ENCODE data around the gene PTGES3.
A peak's percentile ranks its signal among the peaks of the same experiment; 100 is the strongest.
"Not testable (repeated sequence)": the region's sequence is repeated elsewhere in the genome, so short reads cannot be mapped to it uniquely, and the experiment has no call there.

Gene PTGES3

DNA sequence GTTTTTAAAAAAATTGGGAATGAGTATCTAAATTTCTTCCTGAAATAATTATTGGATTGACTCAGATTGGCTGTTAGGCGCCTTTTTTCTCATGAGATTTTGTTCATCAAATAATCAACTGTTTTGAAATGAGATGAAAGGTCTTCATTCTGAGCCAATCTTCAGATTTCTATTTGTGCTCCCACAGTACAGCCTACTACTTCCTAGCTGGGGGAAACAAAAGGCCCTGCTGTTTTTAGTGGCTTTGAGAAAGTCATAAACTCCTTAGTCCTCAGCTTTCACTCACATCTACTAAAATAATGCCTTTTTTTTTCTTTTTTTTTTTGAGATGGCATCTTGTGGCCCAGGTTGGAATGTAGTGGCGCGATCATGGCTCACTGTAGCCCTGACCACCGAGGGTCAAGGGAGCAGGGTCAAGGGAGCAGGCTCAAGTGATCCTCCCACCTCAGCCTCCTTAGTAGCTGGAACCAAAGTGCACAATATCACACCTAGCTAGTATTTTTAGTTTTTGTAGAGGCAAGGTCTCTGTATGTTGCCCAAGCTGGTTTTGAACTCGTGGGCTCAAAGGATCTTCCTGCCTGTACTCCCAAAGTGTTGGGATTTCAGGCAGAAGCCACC, 21.8 kb upstream of the PTGES3 start:
- no peak for DNase-seq (ENCODE audit: low read depth)

DNA sequence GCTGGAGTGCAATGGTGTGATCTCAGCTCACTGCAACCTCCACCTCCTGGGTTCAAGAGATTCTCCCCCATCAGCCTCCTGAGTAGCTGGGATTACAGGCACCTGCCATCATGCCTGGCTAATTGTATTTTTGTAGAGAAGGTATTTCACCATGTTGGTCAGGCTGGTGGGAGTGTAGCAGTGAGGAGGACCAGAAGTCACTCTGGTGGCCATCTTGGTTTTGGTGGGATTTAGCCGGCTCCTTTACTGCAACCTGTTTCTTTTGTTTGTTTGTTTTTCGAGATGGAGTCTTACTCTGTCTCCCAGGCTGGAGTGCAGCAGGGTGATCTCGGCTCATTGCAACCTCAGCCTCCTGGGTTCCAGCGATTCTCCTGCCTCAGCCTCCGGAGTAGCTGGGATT, 16.4 kb upstream of the PTGES3 start:
- not testable (repeated sequence) for DNase-seq (ENCODE audit: low read depth)

DNA sequence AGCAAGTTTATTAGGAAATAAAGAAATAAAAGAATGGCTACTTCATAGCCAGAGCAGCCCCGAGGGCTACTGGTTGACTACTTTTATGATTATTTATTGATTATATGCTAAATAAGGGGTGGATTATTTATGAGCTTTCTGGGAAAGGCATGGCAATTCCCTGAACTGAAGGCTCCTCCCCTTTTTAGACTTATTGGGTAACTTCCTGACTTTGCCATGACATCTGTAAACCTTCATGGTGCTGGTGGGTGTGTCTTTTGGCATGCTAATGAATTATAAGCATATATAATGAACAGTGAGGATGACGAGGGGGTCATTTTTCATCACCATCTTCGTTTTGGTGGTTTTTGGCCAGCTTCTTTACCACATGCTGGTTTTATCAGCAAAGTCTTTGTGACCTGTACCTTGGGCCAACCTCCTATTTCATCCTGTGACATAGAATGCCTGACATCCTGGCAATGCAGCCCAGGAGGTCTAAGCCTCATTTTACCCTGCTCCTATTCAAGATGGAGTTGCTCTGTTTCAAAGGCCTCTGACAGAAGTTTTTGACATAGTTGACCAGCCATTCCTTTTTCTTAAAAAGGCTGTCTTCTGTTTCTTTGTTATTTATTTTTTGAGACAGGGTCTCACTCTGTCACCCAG, 11.1 kb upstream of the PTGES3 start:
- no peak for DNase-seq (ENCODE audit: low read depth)

DNA sequence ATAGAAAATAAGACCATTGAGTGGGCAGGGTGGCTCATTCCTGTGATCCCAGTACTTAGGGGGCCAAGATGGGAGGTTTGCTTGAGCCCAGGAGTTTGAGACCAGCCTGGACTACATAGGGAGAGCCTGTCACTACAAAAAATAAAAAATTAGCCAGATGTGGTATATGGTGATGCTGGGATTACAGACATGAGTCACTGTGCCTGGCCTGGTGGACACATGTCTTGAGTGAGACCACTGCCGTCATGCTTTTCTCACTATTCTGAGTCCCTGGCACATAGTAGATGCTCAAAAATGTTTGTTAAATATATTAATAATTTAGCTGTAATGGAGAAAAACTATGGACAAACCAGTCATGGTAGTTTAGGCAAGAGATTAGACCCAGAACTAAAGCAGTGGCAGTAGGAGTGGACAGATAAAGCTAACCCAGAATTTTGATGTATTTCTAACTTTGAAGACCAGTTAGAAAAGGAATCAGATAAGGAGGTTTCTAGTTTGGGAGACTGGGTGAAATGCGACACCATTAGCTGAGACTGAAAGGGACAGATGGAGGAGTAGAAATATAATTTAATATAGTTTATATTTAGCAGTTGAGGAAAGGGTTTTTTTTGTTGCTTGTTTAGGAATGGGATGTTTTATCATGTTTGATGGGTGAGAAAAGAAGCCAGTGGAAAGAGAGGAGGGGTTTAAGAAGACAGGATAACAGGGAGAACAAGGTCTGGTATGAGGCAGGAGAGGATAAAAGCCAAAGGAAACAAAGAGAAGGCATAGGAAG, 7.4 kb upstream of the PTGES3 start:
- DNase-seq (ENCODE audit: low read depth): no peak

DNA sequence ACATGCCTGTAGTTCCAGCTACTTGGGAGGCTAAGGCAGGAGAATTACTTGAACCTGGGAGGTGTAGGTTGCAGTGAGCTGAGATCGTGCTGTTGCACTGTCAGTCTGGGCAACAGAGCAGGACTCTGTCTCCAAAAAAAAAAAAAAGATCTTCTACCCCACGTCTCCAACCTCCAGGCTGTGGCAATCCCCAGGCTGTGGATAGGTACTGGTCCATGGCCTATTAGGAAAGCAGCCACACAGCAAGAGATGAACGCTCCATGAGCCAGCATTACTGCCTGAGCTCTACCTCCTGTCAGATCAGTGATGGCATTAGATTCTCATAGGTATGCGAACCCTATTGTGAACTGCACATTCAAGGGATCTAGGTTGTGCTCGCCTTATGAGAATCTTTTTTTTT, 6.1 kb upstream of the PTGES3 start:
- no peak for DNase-seq (ENCODE audit: low read depth)

DNA sequence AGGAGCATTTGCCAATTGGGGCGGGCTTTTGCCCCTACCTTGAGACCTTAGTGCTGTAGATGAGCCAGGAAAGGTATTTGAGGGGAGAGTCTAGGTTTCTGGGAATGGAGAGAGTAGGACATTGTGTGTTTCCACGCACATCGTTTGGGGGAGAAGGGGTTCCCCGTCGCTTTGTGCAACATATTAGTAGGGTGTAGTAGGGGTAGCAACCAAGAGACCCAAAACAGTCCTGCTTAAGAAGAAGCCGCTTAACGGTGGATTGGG, 694 bp upstream of the PTGES3 start:
- DNase-seq (ENCODE audit: low read depth): no peak

DNA sequence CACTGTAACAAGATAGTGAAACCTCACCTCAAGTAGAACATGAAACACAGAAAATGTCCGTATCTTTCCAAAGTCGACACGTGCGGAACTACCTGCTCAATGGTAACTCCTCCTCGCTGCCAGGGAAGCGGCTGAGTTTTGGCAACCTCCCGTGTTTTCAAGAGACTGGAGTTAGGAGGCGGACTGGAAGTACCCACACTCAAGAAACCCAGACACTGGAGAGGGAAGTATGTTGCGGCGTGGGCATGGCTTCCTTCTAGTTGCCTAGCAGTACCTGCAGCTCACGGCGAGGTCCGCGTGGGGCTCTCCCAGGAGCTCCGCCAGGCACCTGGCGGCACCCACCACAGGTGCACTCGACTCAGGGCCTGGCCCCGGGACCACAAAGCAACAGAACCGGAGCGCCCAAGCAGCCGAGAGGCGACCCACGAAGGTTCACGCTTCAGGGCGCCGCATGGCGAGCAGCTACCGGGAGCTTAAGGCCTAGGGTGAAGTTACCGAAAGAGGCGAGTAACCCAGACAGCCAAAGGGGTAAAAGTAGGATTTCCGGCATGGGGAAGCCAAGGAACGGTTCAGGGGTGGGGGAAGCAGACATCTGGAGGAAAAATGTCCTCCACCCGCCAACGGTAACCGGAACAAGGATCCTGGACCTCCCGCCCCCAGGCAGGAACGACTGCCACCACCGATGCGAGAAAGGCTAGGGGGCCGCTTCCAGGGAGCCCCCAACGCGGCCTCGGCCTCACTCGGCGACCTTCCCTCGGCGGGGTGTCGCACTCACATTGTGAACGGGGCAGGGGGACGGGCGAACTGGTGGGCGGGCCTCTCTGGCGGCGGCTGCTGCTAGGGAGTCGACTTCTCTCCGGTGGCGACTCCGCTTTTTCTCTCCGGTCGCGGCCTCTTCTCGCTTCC, 608 bp downstream of the PTGES3 start:
- DNase-seq (ENCODE audit: low read depth): peak; percentile 20

DNA sequence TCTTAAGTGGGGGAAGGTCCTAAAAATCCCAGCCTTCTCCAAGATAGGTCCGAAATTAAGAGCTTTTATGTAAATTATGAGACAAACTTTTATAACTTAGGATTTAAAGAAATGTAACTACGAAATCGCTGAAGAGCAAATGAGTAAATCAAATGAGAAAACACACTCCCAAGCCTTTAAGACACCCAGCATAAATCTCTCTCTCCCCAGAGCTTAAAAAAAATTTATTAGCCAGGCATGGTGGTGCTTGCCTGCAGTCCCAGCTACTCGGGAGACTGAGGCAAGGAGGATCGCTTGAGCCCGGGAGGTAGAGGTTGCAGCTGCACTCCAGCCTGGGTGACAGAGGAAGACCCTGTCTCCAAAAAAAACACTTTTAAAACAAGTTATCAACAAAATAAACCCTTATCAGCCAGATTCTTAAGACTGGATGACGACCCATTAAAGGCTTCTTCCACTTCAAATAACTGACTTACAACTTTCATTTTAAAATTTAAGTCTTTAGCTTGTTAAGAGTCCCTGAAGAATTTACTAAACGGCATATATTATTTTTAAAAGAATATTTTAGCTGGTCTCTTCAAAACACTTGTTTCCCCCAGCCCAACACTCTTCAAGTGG, 3.2 kb downstream of the PTGES3 start:
- DNase-seq (ENCODE audit: low read depth): no peak

DNA sequence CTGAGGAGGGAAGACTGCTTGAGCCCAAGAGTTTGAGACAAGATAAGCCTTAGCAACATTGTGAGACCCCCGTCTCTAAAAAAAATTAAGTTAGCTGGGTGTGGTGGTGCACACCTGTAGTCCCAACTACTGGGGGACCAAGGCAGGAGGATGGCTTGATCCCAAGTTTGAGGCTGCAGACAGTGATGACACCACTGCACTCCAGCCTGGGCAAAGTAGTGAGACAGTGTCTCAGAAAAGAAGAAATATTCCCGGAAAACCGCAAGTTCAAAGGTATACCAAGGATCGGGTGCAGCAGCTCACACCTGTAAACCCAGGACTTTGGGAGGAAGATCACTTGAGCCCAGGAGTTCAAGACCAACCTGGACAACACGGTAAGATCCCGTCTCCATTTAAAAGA, 5.8 kb downstream of the PTGES3 start:
- DNase-seq (ENCODE audit: low read depth): no peak

DNA sequence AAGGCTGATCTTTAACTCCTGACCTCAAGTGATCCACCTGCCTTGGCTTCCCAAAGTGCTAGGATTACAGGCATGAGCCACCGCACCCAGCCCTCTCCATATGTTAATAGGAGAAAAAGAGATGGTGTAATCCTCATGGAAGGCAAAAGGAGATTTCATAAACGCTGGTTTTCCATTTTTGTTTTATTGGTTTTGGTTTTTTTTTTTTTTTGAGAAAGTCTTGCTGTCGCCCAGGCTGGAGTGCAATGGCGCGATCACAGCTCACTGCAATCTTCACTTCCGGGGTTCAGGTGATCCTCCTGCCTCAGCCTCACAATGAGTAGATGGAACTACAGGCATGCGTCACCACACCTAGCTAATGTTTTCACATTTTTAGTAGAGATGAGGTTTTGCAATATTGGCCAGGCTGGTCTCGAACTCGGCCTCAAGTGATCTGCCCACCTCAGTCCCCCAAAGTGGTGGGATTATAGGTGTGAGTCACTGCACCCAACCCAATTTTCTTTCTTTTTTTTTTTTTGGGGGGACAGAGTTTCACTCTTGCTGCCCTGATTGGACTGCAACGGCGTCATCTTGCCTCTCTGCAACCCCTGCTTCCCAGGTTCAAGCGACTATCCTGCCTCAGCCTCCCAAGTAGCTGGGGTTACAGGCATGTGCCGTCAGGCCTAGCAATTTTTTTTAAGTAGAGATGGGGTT, 8.1 kb downstream of the PTGES3 start:
- no peak for DNase-seq (ENCODE audit: low read depth)

DNA sequence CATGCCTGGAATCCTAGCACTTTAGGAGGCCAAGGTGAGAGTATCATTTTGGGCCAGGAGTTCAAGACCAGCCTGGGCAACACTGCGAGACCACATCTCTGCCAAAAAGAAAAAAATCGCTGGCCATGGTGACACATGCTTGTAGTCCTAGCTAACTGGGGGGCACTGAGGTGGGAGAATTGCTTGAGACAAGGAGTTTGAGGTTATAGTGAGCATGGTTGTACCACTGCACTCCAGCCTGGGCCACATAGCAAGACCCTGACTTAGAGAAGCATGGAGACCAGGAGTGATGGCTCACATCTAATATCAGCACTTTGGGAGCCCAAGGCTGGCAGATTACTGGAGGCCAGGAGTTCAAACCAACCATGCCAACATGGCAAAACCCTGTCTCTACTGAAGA, 9.2 kb downstream of the PTGES3 start:
- no peak for DNase-seq (ENCODE audit: low read depth)

DNA sequence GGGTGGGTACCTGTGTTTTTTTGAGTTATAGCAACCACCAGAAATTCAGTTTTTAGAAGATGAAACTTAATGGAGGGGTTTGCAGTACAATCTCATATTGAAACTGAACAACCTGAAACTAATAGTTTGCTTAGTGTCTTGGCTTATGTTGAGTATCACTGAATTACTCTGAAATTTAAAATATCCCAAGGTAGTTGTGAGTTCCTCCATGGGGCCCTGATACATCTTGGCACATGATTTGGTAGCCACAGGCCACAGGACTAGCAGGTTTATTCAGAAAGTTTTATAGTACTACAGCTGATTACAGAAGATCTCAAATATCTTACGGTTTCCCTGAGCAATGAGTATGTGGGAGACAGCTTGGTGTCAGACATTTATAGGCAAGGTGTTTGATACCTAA, 10.4 kb downstream of the PTGES3 start:
- no peak for DNase-seq (ENCODE audit: low read depth)

DNA sequence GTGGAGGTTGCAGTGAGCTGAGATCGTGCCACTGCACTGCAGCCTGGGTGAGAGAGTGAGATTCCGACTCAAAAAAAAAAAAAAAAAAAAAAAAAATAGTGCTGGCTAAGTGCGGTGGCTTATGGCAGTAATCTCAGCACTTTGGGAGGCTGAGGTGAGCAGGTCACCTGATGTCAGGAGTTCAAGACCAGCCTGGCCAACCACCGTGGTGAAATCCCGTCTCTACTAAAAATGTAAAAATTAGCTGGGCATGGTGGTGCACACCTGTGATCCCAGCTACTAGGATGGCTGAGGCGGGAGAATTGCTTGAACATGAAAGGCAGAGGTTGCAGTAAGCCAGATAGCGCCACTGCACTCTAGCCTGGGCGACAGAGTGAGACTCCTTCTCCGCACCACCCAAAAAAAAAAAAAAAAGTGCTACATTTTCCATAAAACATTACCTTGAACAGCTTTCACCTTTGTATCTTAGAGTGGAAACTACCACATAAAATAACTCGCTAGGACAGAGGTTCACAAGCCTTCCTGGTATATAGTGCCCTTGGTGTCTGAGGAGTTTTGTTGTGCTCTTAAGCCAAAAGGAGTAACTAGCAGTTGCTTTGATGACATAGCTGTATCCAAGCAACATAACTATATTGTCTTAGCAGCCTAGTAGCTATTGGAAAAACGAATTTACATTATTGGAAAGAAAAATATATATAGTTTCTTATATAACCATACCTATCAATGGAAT, 11.1 kb downstream of the PTGES3 start:
- no peak for DNase-seq (ENCODE audit: low read depth)

DNA sequence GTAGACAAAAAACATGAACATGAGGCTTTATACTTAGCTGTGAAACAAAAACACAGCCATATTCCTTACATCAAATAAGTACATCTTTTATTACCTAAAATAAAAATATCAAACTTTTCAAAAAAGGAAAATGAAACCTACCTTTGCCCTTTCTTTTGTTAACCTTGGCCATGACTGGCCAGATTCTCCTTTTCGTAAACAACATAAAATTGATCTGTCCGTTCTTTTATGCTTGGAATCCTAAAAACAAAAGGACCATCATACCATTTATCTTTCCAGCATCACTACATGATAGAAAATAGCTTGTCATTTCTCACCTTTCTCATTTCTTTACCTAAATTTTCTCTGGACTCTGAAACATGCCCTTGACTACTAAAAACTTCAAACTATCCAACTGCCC, 16.5 kb downstream of the PTGES3 start:
- no peak for DNase-seq (ENCODE audit: low read depth)

DNA sequence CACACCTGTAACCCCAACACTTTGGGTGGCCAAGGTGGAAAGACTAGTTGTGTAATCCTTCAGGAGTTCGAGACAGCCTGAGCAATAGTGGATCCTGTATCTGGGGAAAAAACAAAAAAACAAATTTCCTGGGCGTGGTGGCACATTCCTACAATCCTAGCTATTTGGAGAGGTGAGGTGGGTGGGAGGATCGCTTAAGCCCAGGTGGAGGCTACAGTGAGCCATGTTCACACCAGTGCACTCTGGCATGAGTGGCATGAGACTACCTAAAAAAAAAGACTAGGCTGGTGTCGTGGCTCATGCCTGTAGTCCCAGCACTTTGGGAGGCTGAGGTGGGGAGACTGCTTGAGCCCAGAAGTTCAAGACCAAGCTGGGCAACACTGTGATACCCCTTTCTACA, 17.2 kb downstream of the PTGES3 start:
- DNase-seq (ENCODE audit: low read depth): no peak

DNA sequence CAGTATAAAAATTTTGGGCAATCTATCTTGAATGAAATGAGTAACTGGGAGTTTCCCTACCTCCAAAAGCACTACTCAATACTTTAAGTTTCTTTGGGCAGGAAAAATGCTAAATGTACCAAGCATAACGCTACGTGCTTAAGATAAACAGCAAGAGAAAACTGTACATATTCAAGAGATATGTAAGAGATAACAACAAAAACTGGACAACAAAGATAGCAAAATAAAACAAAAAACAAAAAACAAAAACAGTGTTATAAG, 20.0 kb downstream of the PTGES3 start:
- no peak for DNase-seq (ENCODE audit: low read depth)

DNA sequence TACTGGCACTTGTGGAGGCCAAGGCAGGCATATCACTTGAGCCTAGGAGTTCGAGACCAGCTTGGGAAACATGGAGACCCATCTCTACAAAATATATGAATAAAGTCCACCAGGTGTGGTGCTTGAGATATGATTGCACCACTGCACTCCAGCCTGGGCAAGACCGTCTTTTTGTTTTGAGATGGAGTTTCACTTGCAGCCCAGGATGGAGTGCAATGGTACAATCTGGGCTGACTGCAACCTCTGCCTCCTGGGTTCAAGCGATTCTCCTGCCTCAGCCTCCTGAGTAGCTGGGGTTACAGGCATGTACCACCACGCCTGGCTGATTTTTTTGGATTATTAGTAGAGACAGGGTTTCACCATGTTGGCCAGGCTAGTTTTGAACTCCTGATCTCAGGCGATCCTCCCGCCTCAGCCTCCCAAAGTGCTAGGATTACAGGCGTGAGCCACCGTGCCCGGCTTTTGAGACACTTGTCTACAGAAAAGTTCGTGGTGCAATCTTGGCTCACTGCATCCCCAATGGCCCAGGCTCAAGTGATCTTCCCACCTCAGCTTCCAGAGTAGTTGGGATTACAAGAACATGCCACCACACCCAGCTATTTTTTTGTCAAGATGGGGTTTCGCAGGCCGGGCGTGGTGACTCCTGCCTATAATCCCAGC, 26.0 kb downstream of the PTGES3 start:
- no peak for DNase-seq (ENCODE audit: low read depth)

DNA sequence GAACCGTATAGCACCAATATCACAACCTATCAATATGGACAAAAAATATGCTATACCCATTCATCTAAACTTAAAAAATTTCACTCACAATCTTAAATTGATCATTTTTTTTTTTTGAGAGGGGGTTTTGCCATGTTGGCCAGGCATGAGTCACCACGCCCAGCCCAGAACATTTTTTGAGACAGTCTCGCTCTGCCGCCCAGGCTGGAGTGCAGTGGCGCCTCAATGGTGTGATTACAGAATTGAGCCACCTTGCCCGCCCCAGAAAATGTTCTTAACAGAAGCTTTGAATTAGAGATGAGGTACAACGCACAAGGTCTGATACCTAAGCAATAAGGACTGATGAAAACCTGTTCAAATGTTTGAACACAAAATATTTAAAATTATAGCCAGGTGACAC, 26.5 kb downstream of the PTGES3 start:
- no peak for DNase-seq (ENCODE audit: low read depth)

DNA sequence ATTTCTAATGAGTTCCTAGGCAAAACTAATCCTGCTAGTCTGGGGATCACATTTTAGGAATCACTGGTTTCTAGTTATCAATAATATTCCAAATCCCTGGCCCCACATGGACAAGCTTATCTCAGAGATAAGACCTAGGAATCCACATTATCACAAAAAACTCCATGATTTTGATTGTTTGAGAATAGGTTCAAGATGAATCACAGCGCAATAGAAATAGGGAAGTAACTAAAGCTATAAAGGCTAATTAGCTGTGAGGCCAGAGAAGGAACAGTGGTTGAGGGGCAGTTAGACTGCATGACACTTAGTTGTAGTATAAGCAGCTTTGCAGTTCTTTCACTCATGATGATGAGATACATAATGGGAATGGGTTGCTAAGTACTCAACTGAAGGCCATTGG, 29.2 kb downstream of the PTGES3 start:
- no peak for DNase-seq (ENCODE audit: low read depth)

DNA sequence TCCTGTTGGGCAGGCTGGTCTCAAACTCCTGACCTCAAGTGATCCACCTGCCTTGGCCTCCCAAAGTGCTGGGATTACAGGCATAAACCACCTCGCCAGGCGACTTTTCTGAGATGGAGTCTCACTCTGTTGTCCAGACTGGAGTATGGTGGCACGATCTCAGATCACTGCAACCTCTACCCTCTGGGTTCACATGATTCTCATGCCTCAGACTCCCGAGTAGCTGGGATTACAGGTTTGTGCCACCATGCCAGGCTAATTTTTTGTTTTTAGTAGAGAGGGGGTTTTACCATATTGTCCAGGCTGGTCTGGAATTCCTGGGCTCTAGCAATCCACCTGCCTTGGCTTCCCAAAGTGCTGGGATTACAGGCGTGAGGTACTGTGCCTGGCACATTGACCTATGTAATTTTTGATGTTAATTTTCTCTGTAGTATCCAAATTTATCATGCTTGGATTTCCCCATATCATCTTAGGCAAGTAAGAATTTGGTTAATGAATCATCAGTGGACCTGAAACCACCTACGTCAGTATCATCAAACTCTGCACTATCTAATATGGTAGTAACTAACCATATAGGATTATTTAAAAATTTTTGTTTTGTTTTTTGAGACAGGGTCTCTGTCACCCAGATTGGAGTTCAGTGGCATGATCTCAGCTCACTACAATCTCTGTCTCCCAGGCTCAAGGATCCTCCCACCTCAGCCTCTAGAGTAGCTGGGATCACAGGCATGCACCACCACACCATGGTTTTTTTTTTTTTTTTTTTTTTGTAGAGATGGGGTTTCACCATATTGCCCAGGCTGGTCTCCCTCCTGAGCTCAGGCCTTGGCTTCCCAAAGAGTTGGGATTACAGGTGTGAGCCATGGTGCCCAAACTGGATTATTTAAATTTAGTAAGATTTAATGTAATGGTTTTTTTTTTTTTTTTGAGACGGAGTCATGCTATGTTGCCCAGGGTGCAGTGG, 30.4 kb downstream of the PTGES3 start:
- no peak for DNase-seq (ENCODE audit: low read depth)
